Kidney (tissue), 14 donors: Measurements from ENCODE around the gene SNRNP70. TPM values are rescaled to one million over a fixed set of nuclear protein-coding genes. Genes with fewer than 3 reads are reported as not detected.
"Not testable (repeated sequence)": the region's sequence is repeated elsewhere in the genome, so short reads cannot be mapped to it uniquely, and the experiment has no call there.

Source experiments
- DNase-seq, 5 donors: peaks; one replicate each; pipeline ENCODE4 v3.0.0-alpha.2; 2013 to 2020
- FAIRE-seq: peaks from 2 replicates; lab custom pipeline; 2012; peaks lifted over from hg19 to GRCh38; lab: Jason Lieb, UNC
- H3K27ac ChIP-seq, 2 donors: one replicate each; pipeline ENCODE4 v1.7.0; 2013; ENCODE audit warnings: low read depth in 2 of 2, low read length in 2 of 2, inconsistent platforms in 1 of 2
- H3K27me3 ChIP-seq: one replicate; pipeline ENCODE4 v1.7.1; 2013; ENCODE audit warnings: low read length, inconsistent platforms; ENCODE audit not compliant: control insufficient read depth, insufficient read depth
- H3K36me3 ChIP-seq, 3 donors: one replicate each; pipeline versions ENCODE4 v1.7.0 to v1.7.1; 2013; ENCODE audit warnings: low read length in 3 of 3, control low read depth in 1 of 3, inconsistent platforms in 1 of 3; ENCODE audit not compliant: insufficient read depth in 3 of 3, control insufficient read depth in 2 of 3
- H3K4me1 ChIP-seq, 3 donors: one replicate each; pipeline versions ENCODE4 v1.7.0 to v1.7.1; 2013; ENCODE audit warnings: low read length in 3 of 3, inconsistent platforms in 1 of 3, low read depth in 1 of 3; ENCODE audit not compliant: control insufficient read depth in 2 of 3, insufficient read depth in 2 of 3
- H3K4me3 ChIP-seq, 3 donors: one replicate each; pipeline versions ENCODE4 v1.7.0 to v1.8.1; 2013; ENCODE audit warnings: low read length in 3 of 3, control low read depth in 1 of 3, inconsistent platforms in 1 of 3
- H3K9ac ChIP-seq, 3 donors: one replicate each; pipeline versions ENCODE4 v1.7.0 to v1.7.1; 2013; ENCODE audit warnings: low read length in 3 of 3, control low read depth in 1 of 3, inconsistent platforms in 1 of 3
- H3K9me3 ChIP-seq, 3 donors: one replicate each; pipeline versions ENCODE4 v1.7.0 to v1.7.1; 2013; ENCODE audit warnings: low read length in 3 of 3, control low read depth in 1 of 3, inconsistent platforms in 1 of 3; ENCODE audit not compliant: control insufficient read depth in 2 of 3, insufficient read depth in 1 of 3
- intact Hi-C: fragments of 100-400 bp; cut with DNase I; formaldehyde crosslinking; loops from one replicate; pipeline ENCODE4 v1.11.1; 2022
- polyA plus RNA-seq: library from polyadenylated mRNA; stranded (reverse); fragments of 350-450 nt; fragmentation: Illumina TruSeq; extraction: RNeasy Lipid Tissue Mini Kit (QIAGEN cat#74804); gene quantifications from one replicate; pipeline ENCODE4 v1.2.3, GENCODE V29; 2014; ENCODE audit warnings: low read depth, low replicate concordance; ENCODE audit not compliant: insufficient read depth
- total RNA-seq: library from RNA; stranded (reverse); fragmentation: NEBNext Ultra II Directional; extraction: Animal tissue kit (Norgen Biotek cat#: 25700); gene quantifications from one replicate; pipeline ENCODE4 v1.2.1, GENCODE V29; 2021
- TF ChIP-seq, protein P1 (sequence below): IDR thresholded peaks from 3 replicates; pipeline ENCODE4 v1.5.1; 2012; ENCODE audit warnings: mild to moderate bottlenecking, moderate library complexity, borderline replicate concordance; ENCODE audit not compliant: insufficient read depth; ENCODE audit errors: extremely low read depth
- donor health status: control.
- donor health status: control.
- donor health status: control.
- donor health status: control.
- donor health status: control.
- donor health status: DM: yes; HTN: yes; CAD: no.
- donor health status: Normal renal cell carcinoma (clear cell type).

The SNRNP70 gene
- total and polyA plus RNA-seq, 2 donors from 2014 or later, result 144 to 203 TPM

GRCh38 chr19:49056101-49056901 is 28.9 kb upstream of the SNRNP70 start:
- Histone ChIP-seq H3K27ac (no peak overlapping the region), H3K36me3 (no peaks in the 10 kb centered on the region), H3K27me3 (peaks cover 5% of the 10 kb centered on the region), H3K9me3 (no peaks in the 10 kb centered on the region), H3K9ac (peak overlapping the region in 2 of 3 donors; percentile 26 to 32), H3K4me1 (peaks cover 0 to 4% (median 0%) of the 10 kb centered on the region in 3 donors), H3K4me3 (peak overlapping the region; percentile 11 to 60 (median 53))
- TF ChIP-seq, protein P1, sequence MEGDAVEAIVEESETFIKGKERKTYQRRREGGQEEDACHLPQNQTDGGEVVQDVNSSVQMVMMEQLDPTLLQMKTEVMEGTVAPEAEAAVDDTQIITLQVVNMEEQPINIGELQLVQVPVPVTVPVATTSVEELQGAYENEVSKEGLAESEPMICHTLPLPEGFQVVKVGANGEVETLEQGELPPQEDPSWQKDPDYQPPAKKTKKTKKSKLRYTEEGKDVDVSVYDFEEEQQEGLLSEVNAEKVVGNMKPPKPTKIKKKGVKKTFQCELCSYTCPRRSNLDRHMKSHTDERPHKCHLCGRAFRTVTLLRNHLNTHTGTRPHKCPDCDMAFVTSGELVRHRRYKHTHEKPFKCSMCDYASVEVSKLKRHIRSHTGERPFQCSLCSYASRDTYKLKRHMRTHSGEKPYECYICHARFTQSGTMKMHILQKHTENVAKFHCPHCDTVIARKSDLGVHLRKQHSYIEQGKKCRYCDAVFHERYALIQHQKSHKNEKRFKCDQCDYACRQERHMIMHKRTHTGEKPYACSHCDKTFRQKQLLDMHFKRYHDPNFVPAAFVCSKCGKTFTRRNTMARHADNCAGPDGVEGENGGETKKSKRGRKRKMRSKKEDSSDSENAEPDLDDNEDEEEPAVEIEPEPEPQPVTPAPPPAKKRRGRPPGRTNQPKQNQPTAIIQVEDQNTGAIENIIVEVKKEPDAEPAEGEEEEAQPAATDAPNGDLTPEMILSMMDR, result peak; percentile 19
- DNase-seq (peak; percentile 67 to 85 (median 74)), FAIRE-seq (no peak)
- intact Hi-C loops, result no loop called here

GRCh38 chr19:49056902-49057596 is 28.2 kb upstream of the SNRNP70 start:
- H3K9me3 ChIP-seq, H3K27me3 ChIP-seq, intact Hi-C loops, H3K4me1 ChIP-seq, FAIRE-seq, H3K27ac ChIP-seq, H3K36me3 ChIP-seq: not testable (repeated sequence)
- Histone ChIP-seq H3K9ac (peak overlapping the region in 2 of 3 donors; percentile 26 to 29), H3K4me3 (peak overlapping the region; percentile 11 to 60 (median 53))
- DNase-seq, result peak in 1 of 5 donors; percentile 52

DNA sequence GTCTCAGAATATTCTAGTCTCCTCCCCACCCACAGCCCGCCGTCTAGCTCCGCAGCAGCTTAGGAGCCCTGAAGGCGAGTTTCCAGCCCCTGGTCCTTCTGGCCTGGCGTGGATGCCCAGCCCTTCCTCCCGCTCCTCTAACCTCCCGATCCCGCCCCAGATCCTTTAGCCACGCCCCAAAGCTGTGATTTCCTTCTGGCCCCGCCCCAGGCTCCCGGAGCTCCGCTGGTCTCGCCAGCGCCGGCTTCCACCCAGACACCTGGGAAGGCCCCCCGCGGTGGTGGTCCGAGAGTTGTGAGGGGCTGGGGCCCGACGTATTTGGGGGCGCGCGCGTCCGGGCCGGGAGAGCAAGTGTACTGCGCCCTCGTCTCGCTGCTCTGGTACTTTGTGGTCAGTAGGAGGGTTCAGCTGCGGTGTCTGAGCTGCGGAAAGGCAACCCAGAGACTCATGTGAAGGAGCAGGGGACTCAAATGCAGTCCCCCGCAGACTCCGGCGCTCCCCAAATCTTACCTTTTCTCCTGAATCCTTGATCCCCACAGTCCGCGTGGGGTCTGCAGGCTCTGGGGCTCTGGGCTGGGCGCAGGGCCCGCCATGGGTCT is 27.5 kb upstream of the SNRNP70 start, which contains the start of gene CGB7:
CGB7 (minus strand) TSS at position 114 of the 599 bp plus-strand sequence. CDS start 2,374 bp downstream, outside the sequence.
- Histone ChIP-seq H3K9me3 (no peaks in the 10 kb centered on the region), H3K27ac (no peak within 1 kb of the TSS), H3K27me3 (peaks cover 5% of the 10 kb centered on the region), H3K36me3 (no peaks in the 10 kb centered on the region), H3K4me3 (peak within 1 kb of the TSS; percentile 11 to 60 (median 53)), H3K9ac (peak within 1 kb of the TSS in 2 of 3 donors; percentile 26 to 29), H3K4me1 (peaks cover 0 to 4% (median 0%) of the 10 kb centered on the region in 3 donors)
- peak; percentile 72 to 86 (median 84) for DNase-seq
- no peak for FAIRE-seq
- TF ChIP-seq, protein P1, result no peak
- intact Hi-C loops, result no loop called here
